ENCODE data around the gene EPS15. TPM values are rescaled to one million over a fixed set of nuclear protein-coding genes. Genes with fewer than 3 reads are reported as not detected.

EPS15 gene
- total and polyA plus RNA-seq, 4 experiments from 2014 or later: 39.2 to 92.3 (median 77.6) TPM

GRCh38 chr1:51491166-51491981, 27.7 kb downstream of the EPS15 start:
- intact Hi-C loops (cut with micrococcal nuclease): no loop called here
- Mint-ChIP-seq H3K36me3 (peaks cover 5 to 7% of the 10 kb centered on the region in 2 donors), H3K9me3 (no peaks in the 10 kb centered on the region), H3K4me1 (peaks cover 45 to 66% (median 56%) of the 10 kb centered on the region in 4 donors), H3K27me3 (no peaks in the 10 kb centered on the region), H3K4me3 (peak overlapping the region in 6 of 8 donors; percentile 32 to 71 (median 48)), H3K27ac (peak overlapping the region; percentile 2 to 78 (median 48))
- no peak overlapping the region for H3K27ac ChIP-seq (ENCODE audit: low read depth, low read length)
- DNase-seq: no peak
- CTCF ChIA-PET (ENCODE audit: partially characterized antibody): no interaction called here
- no peaks in the 10 kb centered on the region for H3K9me3 ChIP-seq (ENCODE audit: control insufficient read depth in 1 of 2, low read length in 2 of 2)
- peaks cover 54% of the 10 kb centered on the region for H3K4me1 ChIP-seq (ENCODE audit: insufficient read depth, low read length)
- no peaks in the 10 kb centered on the region for H3K36me3 ChIP-seq (ENCODE audit: insufficient read depth, low read length)
- H3K27me3 ChIP-seq (ENCODE audit: insufficient read depth, low read length): no peaks in the 10 kb centered on the region
- no peak overlapping the region for H3K4me3 ChIP-seq (ENCODE audit: low read length in 2 of 2)
- POLR2A ChIA-PET (ENCODE audit: partially characterized antibody): interaction anchor here (0.7 kb wide), 1 partner anchor 27 kb away, joined by 3 read pairs; the partner anchor contains the start of gene EPS15

- H3K27me3 Mint-ChIP-seq: no peaks in the 10 kb centered on the region
- Histone ChIP-seq H3K27ac (ENCODE audit: low read depth, low read length) (no peak overlapping the region), H3K27me3 (ENCODE audit: insufficient read depth, low read length) (no peaks in the 10 kb centered on the region), H3K36me3 (ENCODE audit: insufficient read depth, low read length) (no peaks in the 10 kb centered on the region), H3K4me3 (ENCODE audit: low read length in 2 of 2) (no peak overlapping the region), H3K4me1 (ENCODE audit: insufficient read depth, low read length) (peaks cover 43% of the 10 kb centered on the region), H3K9me3 (ENCODE audit: control insufficient read depth in 1 of 2, low read length in 2 of 2) (no peaks in the 10 kb centered on the region)
- H3K4me3 Mint-ChIP-seq: no peak overlapping the region
- no peaks in the 10 kb centered on the region for H3K9me3 Mint-ChIP-seq
- DNase-seq: no peak
- H3K27ac Mint-ChIP-seq: peak overlapping the region in 2 of 7 donors; percentile 9 to 14
- CTCF ChIA-PET (ENCODE audit: partially characterized antibody): no interaction called here
- intact Hi-C loops (cut with micrococcal nuclease): no loop called here
- POLR2A ChIA-PET (ENCODE audit: partially characterized antibody): no interaction called here
- peaks cover 5 to 10% of the 10 kb centered on the region in 2 donors for H3K36me3 Mint-ChIP-seq
- H3K4me1 Mint-ChIP-seq: peaks cover 35 to 59% (median 45%) of the 10 kb centered on the region in 4 donors
Observed at GRCh38 chr1:51489472-51489871, 29.6 kb downstream of the EPS15 start.

- Histone ChIP-seq H3K4me1 (ENCODE audit: insufficient read depth, low read length) (peaks cover 40% of the 10 kb centered on the region), H3K27me3 (ENCODE audit: insufficient read depth, low read length) (no peaks in the 10 kb centered on the region), H3K36me3 (ENCODE audit: insufficient read depth, low read length) (no peaks in the 10 kb centered on the region), H3K27ac (ENCODE audit: low read depth, low read length) (no peak overlapping the region), H3K4me3 (ENCODE audit: low read length in 2 of 2) (no peak overlapping the region), H3K9me3 (ENCODE audit: control insufficient read depth in 1 of 2, low read length in 2 of 2) (no peaks in the 10 kb centered on the region)
- Mint-ChIP-seq H3K36me3 (peaks cover 11 to 13% of the 10 kb centered on the region in 2 donors), H3K4me3 (peak overlapping the region in 2 of 8 donors; percentile 26 to 42), H3K27me3 (no peaks in the 10 kb centered on the region), H3K27ac (peak overlapping the region; percentile 19 to 88 (median 45)), H3K4me1 (peaks cover 28 to 59% (median 41%) of the 10 kb centered on the region in 4 donors), H3K9me3 (no peaks in the 10 kb centered on the region)
- DNase-seq: peak in 1 of 5 donors; percentile 7
- CTCF ChIA-PET (ENCODE audit: partially characterized antibody): interaction anchor here (1.4 kb wide), 2 partner anchors 9 to 47 kb away, joined by 3 read pairs; no protein-coding TSS in a partner anchor
- POLR2A ChIA-PET (ENCODE audit: partially characterized antibody): interaction anchor here (0.5 to 0.9 kb wide), 4 partner anchors 8 to 30 kb away, joined by 3 read pairs; partner anchors contain the start of gene EPS15
- intact Hi-C loops (cut with micrococcal nuclease): no loop called here
Observed at GRCh38 chr1:51488372-51489050, 30.6 kb downstream of the EPS15 start.

- H3K27me3 Mint-ChIP-seq: no peaks in the 10 kb centered on the region
- no peaks in the 10 kb centered on the region for H3K9me3 Mint-ChIP-seq
Observed at GRCh38 chr1:51487628-51488027, 31.4 kb downstream of the EPS15 start.

GRCh38 chr1:51484591-51484990, 34.5 kb downstream of the EPS15 start:
- no peaks in the 10 kb centered on the region for H3K9me3 ChIP-seq (ENCODE audit: control insufficient read depth in 1 of 2, low read length in 2 of 2)
- no peaks in the 10 kb centered on the region for H3K9me3 Mint-ChIP-seq
- H3K27ac Mint-ChIP-seq: no peak overlapping the region
- DNase-seq: no peak
- peaks cover 4% of the 10 kb centered on the region for H3K36me3 ChIP-seq (ENCODE audit: insufficient read depth, low read length)
- intact Hi-C loops (cut with micrococcal nuclease): no loop called here
- no peaks in the 10 kb centered on the region for H3K27me3 Mint-ChIP-seq
- H3K4me3 ChIP-seq (ENCODE audit: low read length in 2 of 2): no peak overlapping the region
- H3K36me3 Mint-ChIP-seq: peaks cover 35 to 39% of the 10 kb centered on the region in 2 donors
- peaks cover 15 to 51% (median 34%) of the 10 kb centered on the region in 4 donors for H3K4me1 Mint-ChIP-seq
- no peaks in the 10 kb centered on the region for H3K27me3 ChIP-seq (ENCODE audit: insufficient read depth, low read length)
- ChIA-PET CTCF (ENCODE audit: partially characterized antibody) (interaction anchor here (1.5 kb wide), 1 partner anchor 50 kb away, joined by 3 read pairs; no protein-coding TSS in a partner anchor), POLR2A (ENCODE audit: partially characterized antibody) (no interaction called here)
- H3K27ac ChIP-seq (ENCODE audit: low read depth, low read length): no peak overlapping the region
- H3K4me3 Mint-ChIP-seq: no peak overlapping the region
- H3K4me1 ChIP-seq (ENCODE audit: insufficient read depth, low read length): peaks cover 14% of the 10 kb centered on the region

More at GRCh38 chr1:51487628-51488027, 31.4 kb downstream of the EPS15 start:
- peaks cover 16 to 17% of the 10 kb centered on the region in 2 donors for H3K36me3 Mint-ChIP-seq
- Histone ChIP-seq H3K27ac (ENCODE audit: low read depth, low read length) (no peak overlapping the region), H3K4me1 (ENCODE audit: insufficient read depth, low read length) (peaks cover 39% of the 10 kb centered on the region), H3K4me3 (ENCODE audit: low read length in 2 of 2) (no peak overlapping the region), H3K36me3 (ENCODE audit: insufficient read depth, low read length) (no peaks in the 10 kb centered on the region), H3K27me3 (ENCODE audit: insufficient read depth, low read length) (no peaks in the 10 kb centered on the region), H3K9me3 (ENCODE audit: control insufficient read depth in 1 of 2, low read length in 2 of 2) (no peaks in the 10 kb centered on the region)
- ChIA-PET CTCF (ENCODE audit: partially characterized antibody) (interaction anchor here (1.4 kb wide), 1 partner anchor 48 kb away, joined by 3 read pairs; no protein-coding TSS in a partner anchor), POLR2A (ENCODE audit: partially characterized antibody) (interaction anchor here (0.9 kb wide), 1 partner anchor 9 kb away, joined by 3 read pairs; no protein-coding TSS in a partner anchor)
- no peak for DNase-seq
- peak overlapping the region in 1 of 7 donors; percentile 1 for H3K27ac Mint-ChIP-seq
- peaks cover 29 to 63% (median 45%) of the 10 kb centered on the region in 4 donors for H3K4me1 Mint-ChIP-seq
- no peak overlapping the region for H3K4me3 Mint-ChIP-seq
- intact Hi-C loops (cut with micrococcal nuclease): no loop called here

- Histone ChIP-seq H3K27ac (ENCODE audit: low read depth, low read length) (no peak overlapping the region), H3K4me3 (ENCODE audit: low read length in 2 of 2) (no peak overlapping the region), H3K4me1 (ENCODE audit: insufficient read depth, low read length) (peaks cover 4% of the 10 kb centered on the region), H3K9me3 (ENCODE audit: control insufficient read depth in 1 of 2, low read length in 2 of 2) (no peaks in the 10 kb centered on the region), H3K36me3 (ENCODE audit: insufficient read depth, low read length) (peaks cover 10% of the 10 kb centered on the region), H3K27me3 (ENCODE audit: insufficient read depth, low read length) (no peaks in the 10 kb centered on the region)
- H3K27me3 Mint-ChIP-seq: no peaks in the 10 kb centered on the region
- peaks cover 9 to 47% (median 30%) of the 10 kb centered on the region in 4 donors for H3K4me1 Mint-ChIP-seq
- H3K36me3 Mint-ChIP-seq: peaks cover 42 to 43% of the 10 kb centered on the region in 2 donors
- no peaks in the 10 kb centered on the region for H3K9me3 Mint-ChIP-seq
- intact Hi-C loops (cut with micrococcal nuclease): no loop called here
- POLR2A ChIA-PET (ENCODE audit: partially characterized antibody): no interaction called here
- no peak overlapping the region for H3K27ac Mint-ChIP-seq
- no peak overlapping the region for H3K4me3 Mint-ChIP-seq
- CTCF ChIA-PET (ENCODE audit: partially characterized antibody): interaction anchor here (1.5 kb wide), 1 partner anchor 52 kb away, joined by 3 read pairs; no protein-coding TSS in a partner anchor
- DNase-seq: no peak
Observed at GRCh38 chr1:51482881-51483280, 36.2 kb downstream of the EPS15 start.
